ENCODE measurements around the gene MAML1. TPM values are rescaled to one million over a fixed set of nuclear protein-coding genes. Genes with fewer than 3 reads are reported as not detected.
A peak's percentile ranks its signal among the peaks of the same experiment; 100 is the strongest.

Gene MAML1
- total RNA-seq, 2 donors from 2014 or later, result 25.3 to 29.6 TPM

DNA sequence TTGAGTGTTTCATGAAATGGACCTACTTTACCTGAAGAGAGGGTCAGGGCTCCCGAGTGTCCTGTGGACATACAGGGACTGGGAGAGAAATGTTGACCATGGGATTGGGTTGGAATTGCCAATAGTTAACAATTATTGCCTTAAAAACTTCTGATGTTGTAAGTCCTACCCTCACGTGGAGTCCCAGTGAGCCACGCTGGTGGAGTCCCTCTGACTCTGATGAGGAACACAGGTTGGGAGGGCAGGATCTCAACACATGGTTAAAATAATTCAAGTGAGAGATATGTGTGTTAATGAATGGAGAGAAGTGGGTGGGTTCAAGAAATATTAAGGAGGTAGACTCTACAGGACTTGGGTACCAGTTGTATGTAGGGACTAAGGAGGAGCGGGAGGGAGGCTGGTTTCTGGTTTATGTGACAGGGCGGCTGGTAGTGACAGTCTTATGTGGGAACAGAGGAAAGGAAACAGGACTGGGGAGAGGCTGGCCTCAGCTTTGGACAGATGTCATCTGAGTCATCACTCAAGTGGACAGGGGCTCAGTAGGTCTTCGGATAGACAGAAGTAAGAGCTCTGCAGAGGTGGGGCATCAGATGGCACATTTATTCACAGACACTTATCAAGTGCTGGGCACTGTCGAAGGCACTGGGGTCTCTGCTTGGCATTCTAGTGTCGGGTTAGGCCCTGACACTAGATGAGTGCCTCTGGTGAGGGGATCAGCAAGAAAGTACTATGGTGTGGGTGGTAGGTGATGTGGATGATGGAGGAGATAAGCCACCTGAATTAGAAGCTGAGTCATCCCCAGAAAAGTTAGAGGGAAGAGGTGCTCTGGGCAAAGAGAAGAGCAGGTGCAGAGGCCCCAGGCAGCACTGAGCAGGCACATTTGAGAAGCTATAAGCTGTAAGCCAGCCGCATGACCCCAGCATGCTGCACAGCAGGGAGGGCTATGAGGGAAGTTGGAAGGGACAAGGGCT lies 27.2 kb downstream of the MAML1 start:
- Mint-ChIP-seq H3K9me3 (no peaks in the 10 kb centered on the region), H3K27ac (peak overlapping the region; percentile 68 to 85), H3K36me3 (no peaks in the 10 kb centered on the region)
- ATAC-seq (peak; percentile 72 to 88), DNase-seq (ENCODE audit: low spot score in 2 of 2) (peak in 1 of 2 donors; percentile 14)

DNA sequence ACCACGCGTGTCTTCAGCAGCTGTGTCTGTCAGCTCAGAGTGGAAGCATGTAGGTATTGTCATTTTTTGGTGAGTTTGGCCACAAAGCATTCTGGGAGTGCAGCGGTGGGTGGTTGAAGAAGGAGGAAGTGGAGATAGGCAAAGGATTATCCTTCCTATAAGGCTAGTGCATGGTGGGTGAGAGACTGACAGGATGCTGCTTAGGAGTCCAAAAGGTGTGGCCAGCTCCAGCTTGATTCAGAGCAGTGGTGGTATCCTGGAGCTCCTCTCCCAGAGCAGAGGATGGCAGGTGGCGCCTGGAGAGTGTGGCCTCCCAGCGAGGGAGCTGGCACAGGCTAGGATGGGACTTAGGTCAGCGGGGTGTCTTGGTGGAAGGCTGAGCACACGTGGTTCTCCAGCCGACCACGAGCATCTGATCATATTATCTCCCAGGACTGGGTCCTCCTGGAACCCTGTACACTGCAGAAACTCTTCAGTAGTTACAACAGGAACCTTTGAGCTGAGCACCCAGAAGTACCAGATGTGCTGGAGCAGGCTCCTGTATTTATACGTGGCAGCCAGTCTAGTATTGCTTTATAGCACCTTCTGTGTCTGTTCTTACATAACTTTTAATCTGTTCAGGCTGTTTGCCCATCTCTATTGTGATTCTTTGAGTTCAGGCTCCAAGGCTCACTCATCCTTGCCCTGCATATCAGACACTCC lies 29.6 kb downstream of the MAML1 start:
- DNase-seq (ENCODE audit: low spot score in 2 of 2) (no peak), ATAC-seq (peak in 1 of 2 donors; percentile 31)
- Mint-ChIP-seq H3K9me3 (no peaks in the 10 kb centered on the region), H3K36me3 (peaks cover 0 to 5% of the 10 kb centered on the region in 2 donors), H3K27ac (peak overlapping the region in 1 of 2 donors; percentile 54)

DNA sequence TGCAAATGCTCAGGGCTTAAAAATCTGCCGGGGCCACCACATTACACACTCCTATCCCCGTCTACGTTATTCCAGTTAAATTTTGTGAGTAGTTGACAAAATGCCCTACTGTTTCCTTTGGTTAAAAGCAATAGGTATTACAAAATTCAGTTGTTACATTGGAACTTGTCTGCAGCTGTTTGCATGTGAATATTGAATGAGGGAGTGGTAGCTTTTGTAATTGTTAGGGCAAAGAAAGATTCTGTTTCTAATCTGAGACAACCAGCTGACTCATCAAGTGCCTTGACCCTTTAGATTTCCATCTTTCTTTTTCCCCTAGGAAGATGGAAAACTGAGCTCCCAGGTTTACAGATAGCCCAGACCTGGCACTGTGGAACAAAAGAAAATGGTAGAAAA lies 30.2 kb downstream of the MAML1 start:
- peaks cover 0 to 5% of the 10 kb centered on the region in 2 donors for H3K36me3 Mint-ChIP-seq
- H3K9me3 Mint-ChIP-seq, result no peaks in the 10 kb centered on the region
- no peak overlapping the region for H3K27ac Mint-ChIP-seq
- no peak for ATAC-seq
- DNase-seq (ENCODE audit: low spot score in 2 of 2), result no peak

DNA sequence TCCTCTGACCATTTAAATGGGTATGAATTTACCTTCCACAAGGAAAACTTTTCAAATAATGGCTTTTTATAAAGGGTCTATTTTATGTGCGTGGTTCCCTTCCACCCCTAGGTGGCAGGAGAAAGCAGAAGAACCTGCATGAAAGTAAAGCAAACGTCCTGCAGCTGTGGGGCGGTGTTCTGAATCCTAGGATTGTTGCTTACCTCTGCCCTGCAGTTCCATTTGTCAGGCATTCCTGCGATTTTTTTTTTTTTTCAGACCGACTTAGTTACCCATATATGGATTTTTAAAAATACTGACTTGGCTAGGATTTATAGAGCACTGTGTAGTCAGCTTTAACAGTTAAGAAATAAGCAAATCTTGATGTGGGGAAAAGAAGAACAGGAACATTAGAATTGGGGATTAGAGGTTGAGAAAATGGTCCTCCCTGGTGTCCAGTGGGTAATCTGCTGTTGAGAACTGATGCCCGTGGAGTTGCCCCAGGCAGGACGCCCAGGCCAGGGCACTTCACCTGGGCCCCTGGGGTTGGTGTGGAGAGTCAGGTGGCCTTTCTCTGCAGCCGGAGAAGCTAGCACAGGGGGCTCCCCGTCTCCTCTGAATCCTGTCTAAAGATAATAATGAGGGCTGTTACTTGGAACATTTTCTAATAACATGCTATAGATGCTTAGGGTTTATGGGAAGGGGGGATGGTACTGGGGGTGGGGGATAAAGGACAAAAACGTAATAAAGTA lies 30.8 kb downstream of the MAML1 start:
- Mint-ChIP-seq H3K9me3 (no peaks in the 10 kb centered on the region), H3K36me3 (peaks cover 0 to 5% of the 10 kb centered on the region in 2 donors), H3K27ac (peak overlapping the region in 1 of 2 donors; percentile 51)
- peak in 1 of 2 donors; percentile 27 for DNase-seq (ENCODE audit: low spot score in 2 of 2)
- peak in 1 of 2 donors; percentile 21 for ATAC-seq

DNA sequence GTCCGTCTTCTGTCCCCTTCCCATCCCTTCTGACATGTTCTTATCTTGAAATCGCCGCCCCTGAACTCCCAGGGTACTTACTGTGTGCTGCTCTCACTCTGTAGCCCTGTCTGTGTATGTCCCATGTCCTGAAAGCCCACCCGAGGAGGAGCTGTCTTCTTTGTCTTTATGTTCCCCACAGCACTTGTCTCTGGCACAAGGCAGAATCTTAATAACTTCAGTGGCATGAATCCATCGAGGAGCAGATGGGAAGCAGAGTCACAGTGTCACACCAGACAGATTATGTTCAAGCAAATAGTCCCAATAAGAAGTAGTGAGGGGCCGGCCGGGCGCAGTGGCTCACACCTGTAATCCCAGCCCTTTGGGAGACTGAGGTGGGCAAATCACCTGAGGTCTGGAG lies 31.4 kb downstream of the MAML1 start:
- no peak for DNase-seq (ENCODE audit: low spot score in 2 of 2)
- Mint-ChIP-seq H3K27ac (no peak overlapping the region), H3K9me3 (no peaks in the 10 kb centered on the region), H3K36me3 (peaks cover 0 to 9% of the 10 kb centered on the region in 2 donors)
- no peak for ATAC-seq

DNA sequence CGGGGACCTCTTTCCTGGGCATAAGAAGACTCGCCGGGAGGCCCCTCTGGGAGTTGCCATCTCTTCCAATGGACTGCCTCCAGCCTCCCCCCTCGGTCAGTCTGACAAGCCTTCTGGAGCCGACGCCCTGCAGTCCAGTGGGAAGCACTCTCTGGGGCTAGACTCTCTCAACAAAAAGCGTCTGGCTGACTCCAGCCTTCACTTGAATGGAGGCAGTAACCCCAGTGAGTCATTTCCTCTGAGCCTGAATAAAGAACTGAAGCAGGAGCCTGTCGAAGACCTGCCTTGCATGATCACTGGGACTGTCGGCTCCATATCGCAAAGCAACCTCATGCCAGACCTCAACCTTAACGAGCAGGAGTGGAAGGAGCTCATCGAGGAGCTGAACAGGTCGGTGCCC lies 32.8 kb downstream of the MAML1 start:
- ATAC-seq (no peak), DNase-seq (ENCODE audit: low spot score in 2 of 2) (no peak)
- Mint-ChIP-seq H3K36me3 (peaks cover 0 to 12% of the 10 kb centered on the region in 2 donors), H3K27ac (peak overlapping the region; percentile 64 to 68), H3K9me3 (no peaks in the 10 kb centered on the region)

DNA sequence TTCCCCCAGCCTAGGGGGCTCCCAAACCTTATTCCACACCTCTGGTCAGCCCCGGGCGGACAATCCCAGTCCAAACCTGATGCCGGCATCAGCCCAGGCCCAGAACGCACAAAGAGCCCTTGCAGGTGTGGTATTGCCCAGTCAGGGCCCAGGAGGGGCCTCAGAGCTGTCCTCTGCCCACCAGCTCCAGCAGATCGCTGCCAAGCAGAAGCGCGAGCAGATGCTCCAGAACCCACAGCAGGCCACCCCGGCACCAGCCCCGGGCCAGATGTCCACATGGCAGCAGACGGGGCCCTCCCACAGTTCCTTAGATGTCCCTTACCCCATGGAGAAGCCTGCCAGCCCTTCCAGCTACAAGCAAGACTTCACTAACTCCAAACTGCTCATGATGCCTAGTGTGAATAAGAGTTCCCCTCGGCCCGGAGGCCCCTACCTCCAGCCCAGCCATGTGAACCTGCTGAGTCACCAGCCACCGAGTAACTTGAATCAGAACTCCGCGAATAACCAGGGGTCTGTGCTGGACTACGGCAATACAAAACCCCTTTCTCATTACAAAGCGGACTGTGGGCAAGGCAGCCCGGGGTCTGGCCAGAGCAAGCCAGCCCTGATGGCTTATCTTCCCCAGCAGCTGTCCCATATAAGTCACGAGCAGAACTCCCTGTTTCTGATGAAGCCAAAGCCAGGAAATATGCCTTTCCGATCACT lies 33.6 kb downstream of the MAML1 start:
- peak overlapping the region; percentile 64 to 68 for H3K27ac Mint-ChIP-seq

DNA sequence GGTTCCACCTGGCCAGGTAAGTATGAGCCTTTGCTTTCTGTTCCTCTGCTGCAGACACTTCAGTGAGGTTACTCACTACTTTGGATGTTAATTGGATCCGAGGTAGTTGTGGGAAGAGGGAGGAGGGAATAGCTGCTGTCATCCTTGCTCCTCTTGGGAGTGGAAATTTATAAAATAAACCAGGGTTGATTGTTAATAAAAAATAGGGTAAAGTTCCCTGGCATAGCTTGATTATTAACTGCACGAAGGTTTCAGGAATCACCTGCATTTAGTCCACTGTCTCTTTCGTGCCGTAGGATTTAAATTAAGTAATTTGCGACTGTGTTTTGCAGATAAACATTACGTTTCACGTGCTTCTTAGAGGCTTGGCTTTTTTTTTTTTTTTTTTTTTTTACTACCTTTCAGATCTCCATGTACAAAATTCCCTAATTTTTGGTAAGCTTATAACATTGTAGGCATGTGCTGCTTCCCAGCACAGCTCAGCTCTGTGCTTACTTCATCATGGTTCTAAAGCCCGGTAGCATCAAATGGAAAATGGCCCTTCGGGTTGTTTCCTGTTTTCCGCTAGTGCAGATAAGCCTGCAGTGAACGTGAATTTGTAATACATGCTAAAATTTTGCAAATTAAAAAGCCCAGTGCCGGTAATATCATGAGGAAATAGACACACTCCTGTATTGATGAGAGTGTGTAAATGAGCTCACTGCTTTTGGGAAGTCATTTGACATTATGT lies 34.3 kb downstream of the MAML1 start:
- peaks cover 0 to 12% of the 10 kb centered on the region in 2 donors for H3K36me3 Mint-ChIP-seq
- H3K27ac Mint-ChIP-seq, result peak overlapping the region in 1 of 2 donors; percentile 64
- H3K9me3 Mint-ChIP-seq, result no peaks in the 10 kb centered on the region
- ATAC-seq (no peak), DNase-seq (ENCODE audit: low spot score in 2 of 2) (no peak)

More for the DNA sequence above, 33.6 kb downstream of the MAML1 start:
- no peaks in the 10 kb centered on the region for H3K9me3 Mint-ChIP-seq
- DNase-seq (ENCODE audit: low spot score in 2 of 2) (no peak), ATAC-seq (no peak)
- H3K36me3 Mint-ChIP-seq, result peaks cover 0 to 12% of the 10 kb centered on the region in 2 donors

DNA sequence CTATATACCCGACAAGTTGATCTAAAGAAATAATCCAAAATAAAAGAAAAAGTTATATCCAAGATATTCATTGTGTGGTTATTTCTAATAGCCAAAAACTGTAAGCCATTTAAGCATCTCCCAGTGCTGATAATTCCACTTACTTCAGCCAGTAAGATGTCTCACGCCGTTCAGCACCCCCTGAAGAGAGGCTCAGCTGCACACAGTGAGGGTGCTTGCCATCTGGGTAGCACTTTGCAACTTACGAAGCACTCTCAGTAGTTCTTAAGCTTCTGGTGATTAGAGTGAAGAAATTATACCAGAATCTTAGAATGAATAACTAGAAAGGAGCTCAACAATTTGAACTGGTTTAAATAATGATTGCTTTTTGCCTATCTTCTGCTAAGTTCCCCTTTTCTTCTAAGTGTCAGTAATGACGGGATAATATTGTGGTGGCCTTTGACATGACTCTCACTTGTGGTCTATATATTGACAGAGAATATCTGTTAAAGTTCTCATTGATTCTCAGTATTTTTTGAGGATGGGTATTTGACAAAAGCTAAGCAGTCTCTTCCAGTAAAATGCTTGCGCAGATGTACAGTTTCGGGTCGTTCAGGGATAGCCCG lies 35.0 kb downstream of the MAML1 start:
- Mint-ChIP-seq H3K9me3 (no peaks in the 10 kb centered on the region), H3K27ac (peak overlapping the region in 1 of 2 donors; percentile 90), H3K36me3 (peaks cover 0 to 12% of the 10 kb centered on the region in 2 donors)
- ATAC-seq (no peak), DNase-seq (ENCODE audit: low spot score in 2 of 2) (no peak)

DNA sequence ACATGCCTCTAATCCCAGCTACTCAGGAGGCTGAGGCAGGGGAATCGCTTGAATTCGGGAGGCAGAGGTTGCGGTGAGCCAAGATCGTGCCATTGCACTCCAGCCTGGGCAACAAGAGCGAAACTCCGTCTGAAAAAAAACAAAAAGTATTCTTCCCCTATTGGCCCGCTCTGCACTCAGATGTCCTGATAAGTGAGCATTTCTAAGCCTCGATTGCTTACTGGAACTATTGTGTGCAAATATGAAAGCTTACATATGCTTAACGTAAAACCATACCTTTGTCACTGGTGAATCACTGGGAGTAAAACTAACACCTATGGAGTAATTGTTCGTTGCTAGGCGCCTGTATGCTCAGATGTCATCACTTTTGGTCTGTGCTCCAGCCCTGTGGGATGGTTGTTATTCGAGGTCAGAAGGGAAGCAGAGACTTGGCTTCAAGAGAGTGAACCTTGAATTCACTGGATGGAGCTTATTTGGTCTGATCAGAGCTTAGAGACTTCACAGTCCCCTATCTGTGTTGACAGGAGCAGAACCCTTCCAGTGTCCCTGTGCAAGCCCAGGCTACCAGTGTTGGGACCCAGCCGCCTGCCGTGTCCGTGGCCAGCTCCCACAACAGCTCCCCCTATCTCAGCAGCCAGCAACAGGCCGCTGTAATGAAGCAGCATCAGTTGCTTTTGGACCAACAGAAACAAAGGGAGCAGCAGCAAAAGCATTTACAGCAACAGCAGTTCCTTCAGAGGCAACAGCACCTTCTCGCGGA lies 35.9 kb downstream of the MAML1 start:
- H3K36me3 Mint-ChIP-seq, result peaks cover 7 to 20% of the 10 kb centered on the region in 2 donors
- ATAC-seq (peak; percentile 82 to 97), DNase-seq (ENCODE audit: low spot score in 2 of 2) (peak in 1 of 2 donors; percentile 19)
- no peaks in the 10 kb centered on the region for H3K9me3 Mint-ChIP-seq
- H3K27ac Mint-ChIP-seq, result peak overlapping the region; percentile 51 to 90

DNA sequence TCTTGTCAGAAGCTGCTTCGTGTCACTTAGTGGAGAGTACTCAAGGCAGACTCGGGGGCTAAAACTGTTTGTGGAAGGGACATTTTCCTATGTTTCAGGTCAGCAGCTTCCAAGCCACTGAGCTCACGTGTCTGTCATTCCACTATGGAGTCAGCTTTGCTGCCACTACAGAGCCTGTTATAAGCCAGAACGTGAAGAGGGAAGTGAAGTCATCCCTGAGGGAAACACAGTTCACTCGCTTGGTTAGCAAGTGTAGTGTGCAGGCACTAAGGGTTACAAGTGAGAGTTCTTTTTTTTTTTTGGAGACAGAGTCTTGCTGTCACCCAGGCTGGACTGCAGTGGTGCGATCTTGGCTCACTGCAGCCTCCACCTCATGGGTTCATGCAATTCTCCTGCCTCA lies 36.6 kb downstream of the MAML1 start:
- Mint-ChIP-seq H3K36me3 (peaks cover 12 to 20% of the 10 kb centered on the region in 2 donors), H3K9me3 (no peaks in the 10 kb centered on the region), H3K27ac (peak overlapping the region; percentile 51 to 85)
- ATAC-seq, result no peak
- no peak for DNase-seq (ENCODE audit: low spot score in 2 of 2)

DNA sequence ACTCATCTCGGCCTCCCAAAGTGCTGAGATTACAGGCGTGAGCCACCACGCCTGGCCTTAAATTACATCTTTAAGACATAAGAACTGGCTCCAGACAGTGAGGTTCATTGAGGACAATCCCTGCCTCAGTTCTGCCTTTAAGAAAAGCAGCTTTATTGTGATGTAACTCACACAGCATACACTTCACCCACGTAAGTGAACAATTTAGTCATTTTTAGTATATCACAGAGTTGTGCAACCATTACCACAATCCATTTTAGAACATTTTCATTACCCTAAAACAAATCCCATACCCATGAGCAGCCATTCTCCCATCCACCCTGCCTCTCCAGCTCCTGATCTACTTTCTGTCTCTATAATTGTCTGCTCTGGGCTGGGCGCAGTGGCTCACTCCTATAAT lies 37.2 kb downstream of the MAML1 start:
- DNase-seq (ENCODE audit: low spot score in 2 of 2) (no peak), ATAC-seq (no peak)
- peaks cover 12 to 20% of the 10 kb centered on the region in 2 donors for H3K36me3 Mint-ChIP-seq
- no peaks in the 10 kb centered on the region for H3K9me3 Mint-ChIP-seq
- peak overlapping the region in 1 of 2 donors; percentile 61 for H3K27ac Mint-ChIP-seq

DNA sequence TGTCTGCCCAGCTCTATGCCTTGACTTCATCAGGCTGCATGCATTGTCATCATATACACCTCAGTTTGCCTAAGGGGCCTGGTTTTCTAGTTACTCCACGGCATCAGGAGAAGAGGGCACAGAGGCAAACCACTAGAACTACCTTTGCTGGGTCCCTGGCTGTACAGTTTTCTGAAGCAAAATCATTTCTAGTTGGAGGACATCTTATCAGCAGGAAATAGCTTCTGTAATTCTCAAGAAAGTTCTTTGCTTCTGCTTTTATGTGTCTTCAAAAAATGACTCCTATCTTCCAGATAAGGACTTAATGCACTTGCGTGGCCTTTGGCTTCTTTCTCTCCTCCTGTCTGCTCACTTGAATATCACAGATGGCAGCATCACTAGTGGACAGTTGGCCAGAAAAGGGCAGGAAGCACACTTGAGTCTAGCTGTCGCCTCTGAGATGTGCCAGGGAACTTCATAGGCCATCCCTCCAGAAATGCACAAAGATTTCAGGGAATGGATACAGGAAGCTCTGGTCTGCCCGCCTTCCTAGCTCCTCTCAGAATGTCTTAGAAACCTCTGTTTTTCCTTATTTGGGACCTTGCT lies 38.8 kb downstream of the MAML1 start:
- Mint-ChIP-seq H3K9me3 (no peaks in the 10 kb centered on the region), H3K27ac (peak overlapping the region in 1 of 2 donors; percentile 85), H3K36me3 (peaks cover 12 to 15% of the 10 kb centered on the region in 2 donors)
- ATAC-seq (no peak), DNase-seq (ENCODE audit: low spot score in 2 of 2) (no peak)

DNA sequence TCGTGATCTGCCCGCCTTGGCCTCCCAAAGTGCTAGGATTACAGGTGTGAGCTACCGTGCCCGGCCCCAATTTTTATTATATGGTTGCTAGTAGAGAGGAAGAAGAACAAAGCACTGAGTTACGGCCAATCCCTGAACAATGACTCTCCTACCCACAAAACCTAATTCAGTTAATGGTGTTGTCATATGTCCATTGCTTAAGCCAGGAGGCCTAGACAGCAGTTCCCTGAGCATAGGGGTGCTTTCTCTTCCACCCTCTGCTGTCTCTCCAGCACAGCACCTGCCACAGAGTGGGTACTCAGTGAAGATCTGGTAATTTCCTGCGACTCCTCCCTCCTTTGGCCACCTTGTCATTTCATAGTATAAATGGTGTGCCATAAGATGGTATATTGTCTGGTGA lies 39.7 kb downstream of the MAML1 start:
- DNase-seq (ENCODE audit: low spot score in 2 of 2) (no peak), ATAC-seq (no peak)
- H3K27ac Mint-ChIP-seq, result peak overlapping the region in 1 of 2 donors; percentile 85
- H3K9me3 Mint-ChIP-seq, result no peaks in the 10 kb centered on the region
- H3K36me3 Mint-ChIP-seq, result peaks cover 12 to 15% of the 10 kb centered on the region in 2 donors
